Cardiac fibroblast (primary cell): ENCODE data around the gene RECQL5.
"Not testable (repeated sequence)": the region's sequence is repeated elsewhere in the genome, so short reads cannot be mapped to it uniquely, and the experiment has no call there.

Experiments used
- DNase-seq, 2 donors: peaks; one replicate each; pipeline versions ENCODE4 v3.0.0 to v3.0.0-alpha.2; 2010; ENCODE audit warnings: low read depth in 2 of 2
- H3K4me3 ChIP-seq, 2 donors: replicated peaks in 1 of 2; 1 replicate in 1 of 2; 2 replicates in 1 of 2; pipeline ENCODE4 v1.5.1; 2011; ENCODE audit warnings: low read depth in 2 of 2, low read length in 2 of 2, mild to moderate bottlenecking in 2 of 2, moderate library complexity in 1 of 2
- CTCF ChIP-seq: IDR thresholded peaks from one replicate; pipeline ENCODE4 v1.5.1; 2011; ENCODE audit warnings: low read depth, mild to moderate bottlenecking, low read length, inconsistent platforms

RECQL5 gene

GRCh38 chr17:75584849-75585175 is 82.1 kb downstream of the RECQL5 start:
- no peak overlapping the region for H3K4me3 ChIP-seq
- no peak for DNase-seq
- no peak for TF ChIP-seq CTCF

DNA sequence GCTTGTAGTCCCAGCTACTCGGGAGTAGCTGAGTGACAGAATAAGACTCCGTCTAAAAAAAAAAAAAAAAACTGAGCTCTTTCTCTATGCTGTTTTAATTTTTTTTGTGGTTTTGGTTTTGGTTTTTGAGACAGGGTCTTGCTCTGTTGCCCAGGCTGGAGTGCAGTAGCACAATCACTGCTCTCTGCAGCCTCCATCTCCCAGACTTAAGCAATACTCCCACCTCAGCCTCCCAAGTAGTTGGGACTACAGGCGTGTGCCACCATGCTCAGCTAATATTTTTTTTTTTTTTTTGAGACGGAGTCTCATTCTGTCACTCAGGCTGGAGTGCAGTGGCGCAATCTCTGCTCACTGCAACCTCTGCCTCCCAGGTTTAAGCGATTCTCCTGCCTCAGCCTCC is 83.8 kb downstream of the RECQL5 start:
- H3K4me3 ChIP-seq, DNase-seq: not testable (repeated sequence)

DNA sequence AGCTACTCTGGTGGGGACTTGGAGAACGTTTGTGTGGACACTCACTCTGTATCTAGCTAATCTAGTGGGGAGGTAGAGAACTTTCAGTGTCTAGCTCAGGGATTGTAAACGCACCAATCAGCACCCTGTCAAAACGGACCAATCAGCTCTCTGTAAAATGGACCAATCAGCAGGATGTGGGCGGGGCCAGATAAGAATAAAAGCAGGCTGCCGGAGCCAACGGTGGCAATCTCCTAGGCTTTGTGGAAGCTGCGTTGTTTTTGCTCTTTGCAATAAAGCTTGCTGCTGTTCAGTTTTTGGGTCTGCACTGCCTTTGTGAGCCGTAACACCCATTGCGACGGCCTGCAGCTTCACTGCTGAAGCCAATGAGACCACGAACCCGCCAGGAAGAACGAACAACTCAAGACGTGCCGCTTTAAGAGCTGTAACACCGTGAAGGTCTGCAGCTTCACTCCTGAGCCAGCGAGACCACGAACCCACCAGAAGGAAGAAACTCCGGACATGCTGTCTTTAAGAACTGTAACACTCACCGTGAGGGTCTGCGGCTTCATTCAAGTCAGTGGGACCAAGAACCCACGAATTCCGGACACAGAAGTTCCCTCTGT is 85.7 kb downstream of the RECQL5 start:
- H3K4me3 ChIP-seq, DNase-seq: not testable (repeated sequence)
